OCI-M2 (cell line): ENCODE measurements around the gene TRAPPC3L.

ENCODE experiments used
- DNase-seq: peaks from one replicate; lab custom pipeline; 2025; ENCODE audit not compliant: unreplicated experiment; lab: John Stamatoyannopoulos, UW

TRAPPC3L gene

GRCh38 chr6:116560130-116560529 is 14.6 kb upstream of the TRAPPC3L start:
- no peak for DNase-seq

- no peak for DNase-seq
Observed at GRCh38 chr6:116557893-116558292, 12.4 kb upstream of the TRAPPC3L start.

GRCh38 chr6:116556814-116557415 is 11.4 kb upstream of the TRAPPC3L start:
- DNase-seq = no peak

GRCh38 chr6:116556065-116556464 is 10.6 kb upstream of the TRAPPC3L start:
- no peak for DNase-seq

- no peak for DNase-seq
Observed at GRCh38 chr6:116553451-116553850, 8.0 kb upstream of the TRAPPC3L start, which contains the start of gene CALHM4. Gene CALHM4, plus strand, starts transcription at chr6:116553751. Its CDS starts 43 bp downstream, at chr6:116553794.

- DNase-seq = no peak
Observed at GRCh38 chr6:116550796-116551195, 5.3 kb upstream of the TRAPPC3L start.

GRCh38 chr6:116547358-116547757 is 1.9 kb upstream of the TRAPPC3L start:
- no peak for DNase-seq

- no peak for DNase-seq
Observed at GRCh38 chr6:116543149-116543548, 2.3 kb downstream of the TRAPPC3L start.

- no peak for DNase-seq
Observed at GRCh38 chr6:116542426-116542825, 3.1 kb downstream of the TRAPPC3L start.

GRCh38 chr6:116536216-116536621 is 9.3 kb downstream of the TRAPPC3L start:
- DNase-seq = peak; percentile 39

- no peak for DNase-seq
Observed at GRCh38 chr6:116535109-116535508, 10.4 kb downstream of the TRAPPC3L start.

GRCh38 chr6:116533233-116533957 is 12.1 kb downstream of the TRAPPC3L start:
- no peak for DNase-seq

GRCh38 chr6:116531675-116532570 is 13.6 kb downstream of the TRAPPC3L start:
- DNase-seq = no peak

GRCh38 chr6:116530436-116530835 is 15.0 kb downstream of the TRAPPC3L start:
- no peak for DNase-seq

- DNase-seq = no peak
Observed at GRCh38 chr6:116529466-116530290, 15.8 kb downstream of the TRAPPC3L start.

- no peak for DNase-seq
Observed at GRCh38 chr6:116528780-116529179, 16.7 kb downstream of the TRAPPC3L start.

- no peak for DNase-seq
Observed at GRCh38 chr6:116528133-116528532, 17.4 kb downstream of the TRAPPC3L start.

- DNase-seq = no peak
Observed at GRCh38 chr6:116524236-116524635, 21.2 kb downstream of the TRAPPC3L start.

- DNase-seq = no peak
Observed at GRCh38 chr6:116522896-116523295, 22.6 kb downstream of the TRAPPC3L start.

- no peak for DNase-seq
Observed at GRCh38 chr6:116518621-116519368, 26.7 kb downstream of the TRAPPC3L start.
